GM18519 (cell line): ENCODE data around the gene PRRG1.
"Not testable (repeated sequence)": the region's sequence is repeated elsewhere in the genome, so short reads cannot be mapped to it uniquely, and the experiment has no call there.

Experiments used
- ATAC-seq: cut with Tn5 transposase; IDR thresholded peaks from one replicate; pipeline ENCODE4 v1.9.1; 2021; ENCODE audit warnings: mild to moderate bottlenecking, moderate library complexity; ENCODE audit not compliant: unreplicated experiment, low FRiP score

The PRRG1 gene

DNA sequence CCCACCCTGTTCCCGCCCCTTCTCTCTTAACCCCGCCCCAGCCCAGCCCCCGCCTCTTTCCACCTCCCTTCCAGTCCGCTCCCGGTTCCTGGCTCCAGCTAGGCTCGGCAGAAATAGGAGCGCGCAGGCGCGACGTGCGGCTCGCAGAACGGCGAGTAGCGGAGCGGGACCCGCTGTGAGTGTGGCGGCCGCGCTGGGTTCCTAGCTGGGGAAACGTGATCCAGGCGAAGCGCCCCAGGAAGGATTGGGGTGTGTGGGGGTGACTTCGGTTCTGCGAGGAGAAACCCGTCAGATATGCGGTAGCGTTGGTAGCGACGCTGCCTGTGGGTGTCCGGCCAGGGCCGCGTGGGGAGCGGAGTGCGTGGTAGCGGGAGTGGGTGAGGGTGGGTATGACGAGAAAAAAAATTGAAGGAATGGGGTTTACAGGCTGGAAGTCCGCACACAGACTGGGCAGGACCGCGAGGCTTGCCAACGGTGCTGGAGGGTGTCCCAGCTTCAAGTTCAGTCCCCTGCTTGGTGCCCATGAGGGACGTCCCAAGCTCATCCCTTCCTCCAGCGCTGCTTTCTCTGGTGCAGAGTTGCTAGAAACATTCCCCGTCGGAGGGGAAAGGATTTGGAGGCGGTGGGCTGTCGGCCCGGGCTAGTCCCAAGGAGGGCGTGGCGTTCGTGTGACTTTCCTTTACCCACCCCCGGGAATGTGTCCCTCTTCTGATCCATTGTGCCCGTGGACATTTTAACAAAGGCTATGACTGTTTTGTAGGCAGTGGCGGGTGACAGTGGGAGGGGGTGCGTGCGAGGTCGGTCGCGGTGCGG lies at the start of gene PRRG1:
TSS of gene PRRG1 (plus strand) at position 144 of the 813 bp plus-strand sequence. CDS start 56,886 bp downstream, outside the sequence.
- no peak for ATAC-seq

DNA sequence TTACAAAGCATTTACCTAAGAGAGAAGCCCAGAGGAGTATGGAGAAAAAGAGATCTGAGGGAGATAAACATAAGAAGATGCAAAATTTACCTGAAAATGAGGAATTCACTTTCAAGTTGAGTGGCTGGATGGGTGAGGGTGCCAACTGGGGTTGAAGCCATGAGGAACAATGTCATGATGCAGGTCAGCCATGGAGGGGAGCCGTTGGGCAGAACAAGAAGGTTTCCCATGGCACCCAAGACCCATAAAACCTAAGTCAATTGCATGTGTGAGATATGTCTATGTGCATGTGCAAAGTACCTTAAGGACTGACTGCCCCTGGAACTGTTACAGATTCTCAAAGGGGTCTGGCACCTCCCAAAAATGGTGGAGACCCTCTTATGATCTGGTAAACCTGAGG lies 46.6 kb upstream of the PRRG1 start:
- ATAC-seq, result no peak

DNA sequence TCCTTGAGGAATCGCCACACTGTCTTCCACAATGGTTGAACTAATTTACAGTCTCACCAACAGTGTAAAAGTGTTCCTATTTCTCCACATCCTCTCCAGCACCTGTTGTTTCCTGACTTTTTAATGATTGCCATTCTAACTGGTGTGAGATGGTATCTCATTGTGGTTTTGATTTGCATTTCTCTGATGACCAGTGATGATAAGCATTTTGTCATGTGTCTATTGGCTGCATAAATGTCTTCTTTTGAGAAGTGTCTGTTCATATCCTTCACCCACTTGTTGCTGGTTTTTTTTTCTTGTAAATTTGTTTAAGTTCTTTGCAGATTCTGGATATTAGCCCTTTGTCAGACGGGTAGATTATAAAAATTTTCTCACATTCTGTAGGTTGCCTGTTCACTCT lies 43.9 kb upstream of the PRRG1 start:
- not testable (repeated sequence) for ATAC-seq

DNA sequence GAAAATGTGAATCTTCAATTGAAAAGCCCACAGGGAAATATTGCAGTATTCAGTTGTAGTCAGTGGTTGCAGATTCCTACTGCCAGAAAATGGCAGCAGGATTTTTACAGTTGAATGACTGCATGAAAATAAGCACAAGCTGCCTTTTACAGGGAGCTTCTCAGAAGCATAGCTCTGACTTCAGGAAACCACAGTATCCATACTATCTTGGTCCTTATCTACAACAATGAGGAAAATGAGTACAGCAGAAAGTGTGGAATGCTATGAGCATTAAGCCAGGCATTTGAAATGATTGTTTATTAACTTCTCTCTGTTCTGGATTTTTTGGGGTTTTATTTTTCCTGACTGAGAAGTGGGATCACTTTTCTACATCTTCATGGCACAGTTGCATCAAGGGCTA lies 34.6 kb upstream of the PRRG1 start:
- ATAC-seq, result no peak

DNA sequence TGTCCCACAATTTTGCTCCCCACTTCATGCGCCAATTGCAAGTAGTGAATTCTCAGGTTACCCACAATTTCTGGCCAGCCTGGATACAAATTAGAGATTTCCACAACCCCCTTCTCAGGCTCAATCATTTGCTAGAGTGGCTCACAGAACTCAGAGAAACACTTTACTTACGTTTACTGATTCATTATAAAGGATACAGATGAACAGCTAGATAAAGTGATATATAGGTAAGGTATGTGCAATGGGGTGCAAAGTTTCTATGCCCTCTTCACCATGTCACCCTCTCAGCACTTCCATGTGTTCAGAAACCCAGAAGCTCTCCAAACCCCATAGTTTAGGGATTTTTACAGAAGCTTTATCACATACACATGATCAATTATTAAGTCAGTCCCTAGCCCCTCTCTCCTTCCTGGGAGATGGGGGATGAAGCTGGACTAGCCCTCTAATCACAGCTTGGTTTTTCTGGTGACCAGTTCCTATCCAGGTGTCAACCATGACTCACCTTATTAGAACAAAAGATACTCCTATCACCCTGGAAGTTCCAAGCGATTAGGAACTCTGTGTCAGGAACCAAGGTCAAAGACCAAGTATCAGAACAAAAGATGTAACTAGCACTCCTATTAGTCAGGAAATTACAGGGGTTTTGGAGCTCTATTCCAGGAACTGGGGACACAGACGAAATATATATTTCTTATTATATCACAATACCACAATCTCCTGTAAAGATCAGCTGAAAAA lies 33.5 kb upstream of the PRRG1 start:
- no peak for ATAC-seq

DNA sequence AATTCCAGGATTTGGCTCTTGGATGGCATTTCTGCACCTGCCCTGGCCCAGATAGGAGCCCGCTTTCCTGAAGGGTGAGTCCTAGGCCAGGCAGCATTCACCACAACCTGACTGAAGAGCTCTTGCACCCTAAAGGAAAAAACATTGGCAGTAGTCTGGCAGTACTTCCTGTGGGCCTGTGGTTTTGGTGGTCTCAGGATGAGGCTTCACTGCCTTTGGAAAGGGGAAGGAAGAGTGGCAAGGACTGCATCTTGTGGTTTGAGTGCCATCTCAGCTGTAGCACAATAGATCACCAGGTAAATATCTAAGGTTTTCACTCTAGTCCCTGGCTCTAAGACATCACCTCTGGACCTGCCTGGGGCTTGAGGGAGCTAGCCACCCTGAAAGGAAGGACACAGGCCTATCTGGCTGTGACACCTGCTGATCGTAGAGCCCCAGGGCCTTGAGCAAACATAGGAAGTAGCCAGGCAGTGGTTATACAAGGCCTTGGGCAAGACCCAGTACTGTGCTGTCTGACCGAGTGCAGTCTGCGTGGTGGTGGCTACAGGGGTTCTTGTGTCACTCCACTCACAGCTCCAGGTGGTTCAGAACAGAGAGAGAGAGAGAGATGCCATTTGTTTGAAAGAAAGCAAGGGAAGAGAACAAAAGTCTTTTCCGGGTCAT lies 28.5 kb upstream of the PRRG1 start:
- no peak for ATAC-seq

DNA sequence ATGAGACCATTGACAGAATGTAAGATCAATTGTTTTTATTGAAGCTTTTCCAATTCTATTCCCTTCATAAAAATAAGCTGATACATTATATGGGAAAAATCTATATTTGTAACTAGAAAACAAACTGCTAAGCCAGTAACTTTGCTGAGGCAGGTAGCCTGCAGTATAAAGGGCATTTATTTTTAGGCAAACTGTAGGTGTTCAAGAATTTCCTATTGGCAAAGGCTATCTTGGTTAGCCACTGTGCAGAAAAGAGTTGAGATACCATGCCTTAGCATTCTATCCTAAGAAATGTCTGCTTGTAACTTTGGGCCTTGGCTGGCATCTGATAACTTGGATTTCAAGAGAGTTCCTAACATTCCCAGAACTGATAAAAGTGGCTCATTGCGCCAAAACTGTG lies 18.5 kb upstream of the PRRG1 start:
- no peak for ATAC-seq

DNA sequence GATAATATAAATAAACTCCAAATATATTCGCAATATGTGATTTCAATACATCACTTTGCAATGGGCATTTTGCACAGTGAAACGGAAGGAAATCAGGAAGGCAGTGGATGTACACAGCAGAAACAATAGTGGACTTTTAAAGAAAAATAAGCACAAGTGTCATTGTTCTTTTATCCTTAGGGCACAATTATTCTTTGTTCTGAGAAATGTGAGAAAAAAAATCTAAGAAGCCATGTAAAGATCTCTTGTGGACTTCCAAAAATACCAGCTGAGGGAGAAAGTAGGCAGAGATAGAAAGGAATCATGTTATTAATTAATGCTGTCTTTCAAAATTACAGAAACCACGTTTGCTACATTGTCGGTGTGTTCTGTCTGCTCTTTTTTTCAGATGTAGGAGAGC lies 17.6 kb upstream of the PRRG1 start:
- no peak for ATAC-seq

DNA sequence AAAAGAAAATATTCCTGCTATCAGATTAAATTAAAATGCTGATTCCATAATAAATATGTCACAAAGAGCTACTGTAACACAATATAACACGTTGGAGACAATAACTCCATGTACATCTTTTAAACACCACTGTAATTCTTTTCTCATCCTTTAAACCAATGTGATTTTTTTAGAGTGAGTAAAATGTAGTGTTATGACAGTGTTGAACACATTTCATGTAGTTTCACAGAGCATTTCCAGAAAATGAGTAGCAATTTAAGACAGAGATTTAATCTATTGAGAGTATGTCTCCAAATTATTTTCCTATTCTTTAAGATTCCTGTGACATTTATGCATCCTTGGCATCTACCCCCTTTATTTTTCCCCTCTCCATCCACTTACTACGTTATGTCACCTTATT lies 17.1 kb upstream of the PRRG1 start:
- no peak for ATAC-seq

DNA sequence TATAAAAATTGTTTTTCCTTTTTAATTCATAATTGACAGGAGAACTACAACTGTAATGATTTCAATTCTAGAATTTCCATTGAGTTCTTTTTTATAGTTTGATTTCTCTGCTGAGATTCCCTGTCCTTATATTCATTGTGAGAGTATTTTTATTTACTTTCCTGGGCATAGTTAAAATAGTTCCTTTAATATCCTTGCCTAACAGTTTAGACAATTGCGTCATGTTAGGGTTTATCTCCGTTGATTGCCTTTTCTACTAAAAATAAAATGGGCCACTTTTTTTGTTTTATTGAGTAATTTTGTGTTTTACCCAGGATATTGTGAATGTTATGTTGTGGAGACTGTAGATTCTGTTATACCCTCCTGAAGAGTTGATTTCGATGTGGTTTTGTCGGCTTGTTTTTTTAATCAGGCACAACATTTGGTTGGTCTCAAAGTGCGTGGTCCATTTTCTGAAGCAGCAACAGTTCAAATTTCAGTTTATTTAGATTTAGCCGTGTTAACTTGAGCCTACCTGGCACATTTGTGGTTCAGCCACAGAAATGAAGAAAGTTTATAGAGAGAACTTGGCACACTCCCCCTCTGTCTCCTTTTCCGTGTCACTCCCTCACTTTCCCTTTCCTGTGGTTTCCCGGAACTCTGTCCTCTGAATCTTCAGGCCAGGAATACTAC lies 16.0 kb upstream of the PRRG1 start:
- ATAC-seq, result no peak

DNA sequence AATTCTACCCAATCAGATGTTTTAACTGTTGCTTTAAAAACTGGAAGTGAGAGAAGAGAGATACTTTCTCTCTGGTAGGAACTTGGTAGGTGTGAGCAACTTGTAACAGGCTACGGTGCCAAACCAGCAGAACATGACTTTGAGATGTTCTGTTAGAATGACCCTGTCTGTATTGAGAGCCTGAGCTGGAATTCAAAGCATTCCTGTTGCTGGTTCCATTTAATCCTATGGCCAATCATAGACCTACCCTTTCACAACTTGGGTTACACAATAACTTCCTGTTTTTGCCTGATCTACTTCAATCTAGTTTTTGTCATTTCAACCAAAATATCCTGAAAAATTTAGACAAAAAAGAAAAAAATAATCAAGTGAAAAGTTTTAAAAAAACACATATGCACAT lies 1.7 kb upstream of the PRRG1 start:
- ATAC-seq, result no peak

DNA sequence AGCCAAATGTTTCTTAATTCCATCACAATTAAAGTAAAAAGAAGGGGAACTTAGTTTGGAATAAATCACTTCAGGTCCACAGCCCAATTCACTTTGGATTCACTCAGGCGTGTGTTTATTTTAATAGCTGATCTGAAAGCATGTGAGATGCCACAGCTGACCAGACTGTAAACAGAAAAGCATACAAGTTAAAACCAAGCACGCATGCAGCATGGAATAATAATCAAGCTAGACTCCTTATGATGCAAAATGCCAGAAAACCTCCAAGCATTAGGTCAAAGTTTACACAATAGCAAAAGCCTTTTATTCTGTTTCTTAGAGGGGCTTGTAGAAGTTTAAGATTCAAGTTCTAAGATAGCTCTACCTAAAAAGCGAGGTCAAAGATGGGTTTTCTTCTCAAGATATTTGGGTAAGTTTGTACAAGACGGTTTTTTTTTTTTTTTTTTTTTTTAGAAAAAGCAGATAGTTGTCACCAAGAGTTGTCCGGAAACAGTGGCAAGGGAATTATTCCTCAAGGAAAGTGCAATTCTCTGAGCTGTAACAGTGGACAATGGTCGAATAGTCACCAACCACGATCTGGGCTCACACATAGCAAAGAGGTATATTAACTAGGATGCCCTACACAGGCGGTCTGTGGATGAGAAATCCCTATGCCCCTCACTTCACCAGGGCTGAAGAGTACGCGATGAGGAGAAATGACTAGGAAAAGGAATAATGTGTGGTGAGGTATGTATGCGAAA lies 763 bp upstream of the PRRG1 start:
- ATAC-seq, result no peak

DNA sequence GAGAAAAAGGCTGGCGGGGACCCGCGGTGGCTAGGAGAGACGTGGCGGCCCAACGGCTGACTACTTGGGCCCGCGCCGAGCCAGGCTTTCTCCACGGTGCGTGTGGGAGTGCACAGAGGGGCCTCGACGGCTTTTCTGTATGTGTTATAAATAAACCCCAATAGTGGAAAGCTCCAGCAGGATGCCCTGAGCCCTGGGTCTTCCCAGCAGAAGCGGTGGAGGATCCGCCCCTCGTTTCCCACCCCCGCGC lies 268 bp upstream of the PRRG1 start:
- no peak for ATAC-seq

DNA sequence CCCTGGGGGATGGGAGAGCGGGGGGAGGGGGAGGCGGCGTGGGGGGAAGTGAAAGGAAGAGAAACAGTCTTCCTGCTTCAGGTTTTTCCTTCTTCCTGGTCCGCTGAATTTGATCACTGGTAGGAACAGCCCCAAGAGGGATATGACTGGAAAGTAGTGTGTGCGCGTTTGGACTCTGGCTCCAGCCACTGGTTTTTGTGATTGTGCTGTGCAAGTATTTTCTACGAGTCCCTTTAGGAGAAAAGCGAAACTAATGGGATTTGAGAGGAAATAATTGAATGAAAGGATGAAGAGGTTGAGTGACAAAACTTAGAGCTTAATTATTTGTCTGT lies 836 bp downstream of the PRRG1 start:
- ATAC-seq, result no peak

DNA sequence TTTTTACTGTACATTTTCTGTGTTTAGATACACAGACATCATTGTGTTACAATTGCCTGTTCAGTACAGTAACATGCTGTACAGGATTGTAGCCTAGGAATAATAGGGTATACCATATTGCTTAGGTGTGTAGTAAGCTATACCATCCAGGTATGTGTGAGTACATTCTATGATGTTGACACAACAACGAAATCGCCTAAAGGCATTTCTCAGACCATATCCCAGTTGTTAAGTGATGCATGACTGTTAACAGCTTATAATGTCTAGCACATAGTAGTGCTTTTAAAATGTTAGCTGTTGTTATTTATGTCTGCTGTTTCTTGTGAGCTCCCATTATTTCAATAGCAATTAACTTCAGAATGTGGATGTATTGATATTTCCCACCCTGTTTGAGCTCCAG lies 4.5 kb downstream of the PRRG1 start:
- ATAC-seq, result no peak

DNA sequence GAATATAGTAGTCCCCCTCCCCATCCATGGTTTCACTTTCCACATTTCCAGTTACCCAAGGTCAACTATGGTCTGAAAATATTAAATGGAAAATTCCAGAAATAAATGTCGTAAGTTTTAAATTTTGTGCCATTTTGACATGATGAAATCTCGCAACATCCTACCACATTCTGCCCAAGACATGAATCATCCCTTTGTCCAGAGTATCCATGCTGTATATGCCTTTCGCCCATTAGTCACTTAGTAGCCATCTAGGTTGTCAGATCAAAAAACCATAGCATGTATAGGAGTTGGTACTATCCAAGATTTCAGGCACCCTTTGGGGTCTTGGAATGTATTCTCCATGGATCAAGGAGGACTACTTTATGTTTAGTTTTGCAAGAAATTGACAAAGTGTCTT lies 8.3 kb downstream of the PRRG1 start:
- ATAC-seq, result no peak

DNA sequence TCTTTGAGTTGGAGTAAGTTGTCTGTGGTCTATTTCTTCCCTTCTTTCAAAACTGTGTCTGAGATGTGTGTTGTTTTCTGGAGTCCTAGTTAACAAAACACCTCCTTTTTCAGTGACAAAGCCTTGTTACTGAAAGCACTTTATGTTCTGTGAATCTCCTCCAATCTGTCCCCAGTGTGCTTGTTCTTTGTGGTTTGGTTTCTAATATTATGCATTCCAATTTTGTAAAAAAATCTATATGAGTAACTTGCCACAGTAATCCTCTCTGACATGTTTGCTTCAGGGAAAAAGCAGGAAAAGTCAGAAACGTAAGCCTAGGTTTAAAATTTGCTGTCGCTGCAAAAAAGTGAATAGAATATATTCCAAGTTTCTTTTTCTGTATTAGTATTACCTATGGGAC lies 12.4 kb downstream of the PRRG1 start:
- ATAC-seq, result no peak

DNA sequence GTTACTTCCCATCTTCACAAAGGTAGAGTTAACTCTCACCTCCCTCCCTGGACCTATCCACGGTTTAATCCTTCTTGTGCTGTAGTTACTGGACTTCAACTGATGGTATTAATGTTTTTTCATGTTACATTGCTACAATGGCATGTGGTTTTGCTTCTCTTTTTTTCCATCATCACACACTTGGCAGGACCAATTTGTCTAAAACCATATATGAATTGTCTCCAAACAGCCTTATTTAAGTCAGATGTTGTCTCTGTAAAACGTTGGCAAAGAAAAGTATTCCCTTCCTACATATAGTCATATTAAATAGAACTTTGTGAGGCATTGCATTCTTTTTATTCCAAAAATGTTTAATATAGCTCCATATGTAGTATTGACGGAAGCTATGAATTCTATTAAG lies 15.5 kb downstream of the PRRG1 start:
- ATAC-seq, result no peak

DNA sequence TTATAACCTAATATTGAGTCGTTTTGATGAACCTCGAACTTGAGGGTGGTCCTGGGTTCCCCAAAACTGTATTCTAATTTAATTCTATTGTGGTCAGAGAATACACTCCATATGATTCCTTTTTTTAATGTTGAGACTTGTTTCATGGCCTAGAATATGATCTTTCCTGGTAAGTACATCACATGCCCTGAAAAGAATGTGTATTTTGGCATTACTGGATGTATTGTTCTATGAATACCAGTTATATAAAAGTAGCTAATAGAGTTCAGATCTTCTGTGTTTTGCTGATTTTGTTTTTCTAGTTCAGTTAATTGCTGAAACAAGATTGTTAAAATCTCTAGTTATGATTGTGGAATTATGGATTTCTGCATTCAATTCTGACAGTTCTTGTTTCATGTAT lies 18.8 kb downstream of the PRRG1 start:
- no peak for ATAC-seq

DNA sequence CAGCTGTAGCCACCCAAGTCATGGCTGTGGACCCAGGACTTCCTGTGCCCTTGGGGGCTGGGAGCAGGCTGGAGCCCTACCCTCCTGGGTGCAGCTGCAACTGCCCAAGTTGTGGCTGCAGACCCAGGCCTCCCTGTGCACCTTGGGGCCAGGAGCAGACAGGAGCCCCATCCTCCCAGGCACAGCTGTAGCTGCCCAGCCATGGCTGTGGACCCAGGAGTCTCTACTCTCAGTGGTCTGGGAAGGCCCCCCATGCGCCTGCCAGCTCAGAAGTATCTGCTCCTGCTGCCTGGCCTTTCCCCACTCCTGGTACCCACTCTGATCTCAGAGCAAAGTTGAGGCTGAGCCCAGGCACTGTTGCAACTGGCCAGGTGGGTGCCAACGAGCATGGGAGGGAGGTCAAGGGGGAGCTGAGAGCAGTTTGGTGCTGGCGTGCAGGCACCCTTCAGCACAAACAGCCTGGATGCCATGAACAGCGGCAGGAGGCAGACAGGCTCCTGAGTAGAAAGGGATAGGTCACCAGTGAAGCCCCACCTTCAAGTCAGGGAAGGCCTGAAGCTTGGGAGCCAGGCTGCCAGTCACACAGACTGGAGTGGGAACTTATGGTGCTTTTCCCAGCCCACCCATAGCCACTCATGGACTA lies 21.5 kb downstream of the PRRG1 start:
- ATAC-seq, result no peak
